ENCODE results near the gene POU3F1. TPM values are rescaled to one million over a fixed set of nuclear protein-coding genes. Genes with fewer than 3 reads are reported as not detected.

POU3F1 gene
- total and polyA plus RNA-seq, 2 of the 4 experiments (the other 2 are of a cell fraction): not detected

Small RNA genes within 50 kb of the gene (microRNA-seq; reads per million reads assigned to microRNA genes)
- gene MIR3659 (ENCODE audit: insufficient read depth in 1 of 2, insufficient read length in 1 of 2, unreplicated experiment in 1 of 2): 0 reads per million in 2 experiments

Small RNA genes within 50 kb of the gene (small RNA-seq; reads per million reads assigned to genes)
- gene MIR3659: 0 to 1.7 (median 0.15) reads per million in 5 experiments

Other genes starting within 250 kb of the POU3F1 start
- gene C1orf122, start 239.0 kb downstream of the POU3F1 start, total RNA-seq (2012; rRNA removed): 2.0 and 2.2 TPM in 2 replicates
- 13.6 and 27.6 TPM in 2 replicates for gene C1orf122, start 239.0 kb downstream of the POU3F1 start, polyA plus RNA-seq (2012; rRNA removed)
- gene YRDC, start 238.6 kb downstream of the POU3F1 start, total RNA-seq (2012; rRNA removed): 19.2 and 21.7 TPM in 2 replicates
- gene YRDC, start 238.6 kb downstream of the POU3F1 start, polyA plus RNA-seq (2012; rRNA removed): 21.0 and 25.0 TPM in 2 replicates
- 2.2 and 2.3 TPM in 2 replicates for gene MTF1, start 187.2 kb downstream of the POU3F1 start, total RNA-seq (2012; rRNA removed)
- gene MTF1, start 187.2 kb downstream of the POU3F1 start, polyA plus RNA-seq (2012; rRNA removed): 4.7 and 5.0 TPM in 2 replicates
- 17.2 and 20.4 TPM in 2 replicates for gene INPP5B, start 99.7 kb downstream of the POU3F1 start, total RNA-seq (2012; rRNA removed)
- 8.0 and 9.4 TPM in 2 replicates for gene INPP5B, start 99.7 kb downstream of the POU3F1 start, polyA plus RNA-seq (2012; rRNA removed)
- 90.0 and 109 TPM in 2 replicates for gene SF3A3, start 56.8 kb downstream of the POU3F1 start, total RNA-seq (2012; rRNA removed)
- 35.7 and 39.9 TPM in 2 replicates for gene SF3A3, start 56.8 kb downstream of the POU3F1 start, polyA plus RNA-seq (2012; rRNA removed)
- 7.2 and 11.5 TPM in 2 replicates for gene FHL3, start 41.3 kb downstream of the POU3F1 start, total RNA-seq (2012; rRNA removed)
- gene FHL3, start 41.3 kb downstream of the POU3F1 start, polyA plus RNA-seq (2012; rRNA removed): 26.0 and 27.1 TPM in 2 replicates
- gene UTP11, start 34.1 kb downstream of the POU3F1 start, total RNA-seq (2012; rRNA removed): 27.8 and 58.3 TPM in 2 replicates
- 19.3 and 22.0 TPM in 2 replicates for gene UTP11, start 34.1 kb downstream of the POU3F1 start, polyA plus RNA-seq (2012; rRNA removed)